B cell (primary cell): ENCODE measurements around the gene DEF6.

Experiments
- EZH2 ChIP-seq: IDR thresholded peaks from 2 replicates; pipeline ENCODE4 v1.6.1; 2012; ENCODE audit warnings: borderline replicate concordance, low read depth, mild to moderate bottlenecking, moderate library complexity, low read length; ENCODE audit not compliant: insufficient read depth, poor library complexity, severe bottlenecking
- TF ChIP-seq, protein P1 (sequence below): fragments of 200-600 bp; IDR thresholded peaks from one replicate; pipeline ENCODE4 v1.8.0; 2022; ENCODE audit warnings: antibody characterized with exemption, mild to moderate bottlenecking

DNA sequence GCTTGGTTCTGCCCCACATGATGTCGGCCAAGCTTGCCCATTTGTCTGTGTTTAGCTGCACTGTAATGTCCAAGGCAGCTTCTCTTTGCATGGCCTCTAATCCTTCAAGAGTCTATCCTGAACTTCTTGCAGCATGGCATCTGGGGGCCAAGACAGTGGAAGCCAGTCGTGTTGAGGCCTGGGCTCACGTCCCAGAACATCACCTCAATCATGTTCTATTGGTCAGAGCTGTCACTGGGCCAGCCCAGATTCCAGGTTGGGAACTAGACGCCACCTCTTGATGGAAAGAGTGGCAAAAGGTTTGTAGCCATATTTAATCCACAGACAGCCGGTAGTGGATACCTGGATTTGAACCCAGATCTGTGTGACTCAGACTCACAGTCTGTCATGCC, 70.0 kb downstream of the DEF6 start:
- TF ChIP-seq, protein P1, sequence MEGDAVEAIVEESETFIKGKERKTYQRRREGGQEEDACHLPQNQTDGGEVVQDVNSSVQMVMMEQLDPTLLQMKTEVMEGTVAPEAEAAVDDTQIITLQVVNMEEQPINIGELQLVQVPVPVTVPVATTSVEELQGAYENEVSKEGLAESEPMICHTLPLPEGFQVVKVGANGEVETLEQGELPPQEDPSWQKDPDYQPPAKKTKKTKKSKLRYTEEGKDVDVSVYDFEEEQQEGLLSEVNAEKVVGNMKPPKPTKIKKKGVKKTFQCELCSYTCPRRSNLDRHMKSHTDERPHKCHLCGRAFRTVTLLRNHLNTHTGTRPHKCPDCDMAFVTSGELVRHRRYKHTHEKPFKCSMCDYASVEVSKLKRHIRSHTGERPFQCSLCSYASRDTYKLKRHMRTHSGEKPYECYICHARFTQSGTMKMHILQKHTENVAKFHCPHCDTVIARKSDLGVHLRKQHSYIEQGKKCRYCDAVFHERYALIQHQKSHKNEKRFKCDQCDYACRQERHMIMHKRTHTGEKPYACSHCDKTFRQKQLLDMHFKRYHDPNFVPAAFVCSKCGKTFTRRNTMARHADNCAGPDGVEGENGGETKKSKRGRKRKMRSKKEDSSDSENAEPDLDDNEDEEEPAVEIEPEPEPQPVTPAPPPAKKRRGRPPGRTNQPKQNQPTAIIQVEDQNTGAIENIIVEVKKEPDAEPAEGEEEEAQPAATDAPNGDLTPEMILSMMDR, result no peak
- TF ChIP-seq EZH2, result no peak
